ENCODE results near the gene SERPINH1.

Gene SERPINH1

GRCh38 chr11:75571625-75572024, 9.6 kb downstream of the SERPINH1 start:
- no peak for TF ChIP-seq CTCF (IDR thresholded peaks at IDR 0.05; ENCODE audit: extremely low read depth, missing control alignments)

GRCh38 chr11:75572744-75573143, 10.7 kb downstream of the SERPINH1 start:
- no peak for TF ChIP-seq CTCF (IDR thresholded peaks at IDR 0.05; ENCODE audit: extremely low read depth, missing control alignments)
- DNase-seq (ENCODE audit: low spot score) = no peak

More at GRCh38 chr11:75571625-75572024, 9.6 kb downstream of the SERPINH1 start:
- DNase-seq (ENCODE audit: low spot score) = no peak

GRCh38 chr11:75574698-75575602, 12.9 kb downstream of the SERPINH1 start:
- TF ChIP-seq CTCF (IDR thresholded peaks at IDR 0.05; ENCODE audit: extremely low read depth, missing control alignments) = no peak
- DNase-seq (ENCODE audit: low spot score) = no peak

- TF ChIP-seq CTCF (IDR thresholded peaks at IDR 0.05; ENCODE audit: extremely low read depth, missing control alignments) = no peak
- no peak for DNase-seq (ENCODE audit: low spot score)
Measured at GRCh38 chr11:75576017-75576416, 14.0 kb downstream of the SERPINH1 start.

- no peak for TF ChIP-seq CTCF (IDR thresholded peaks at IDR 0.05; ENCODE audit: extremely low read depth, missing control alignments)
- DNase-seq (ENCODE audit: low spot score) = peak; percentile 68
Measured at GRCh38 chr11:75576499-75576918, 14.5 kb downstream of the SERPINH1 start.

- DNase-seq (ENCODE audit: low spot score) = peak; percentile 60
- TF ChIP-seq CTCF (IDR thresholded peaks at IDR 0.05; ENCODE audit: extremely low read depth, missing control alignments) = no peak
Measured at GRCh38 chr11:75577207-75577606, 15.2 kb downstream of the SERPINH1 start.

- DNase-seq (ENCODE audit: low spot score) = no peak
- no peak for TF ChIP-seq CTCF (IDR thresholded peaks at IDR 0.05; ENCODE audit: extremely low read depth, missing control alignments)
Measured at GRCh38 chr11:75578977-75579376, 16.9 kb downstream of the SERPINH1 start.

Data from GM20000 (cell line).